Measurements from ENCODE around the gene SPEG. TPM values are rescaled to one million over a fixed set of nuclear protein-coding genes. Genes with fewer than 3 reads are reported as not detected.

SPEG gene
- total and polyA plus RNA-seq, 2 donors = 1.3 to 19.8 TPM

- Histone ChIP-seq H3K4me1 (ENCODE audit: control insufficient read depth in 2 of 2, insufficient read depth in 2 of 2, low read length in 2 of 2) (peaks cover 9 to 39% of the 10 kb centered on the region in 2 donors), H3K36me3 (ENCODE audit: control insufficient read depth in 2 of 2, insufficient read depth in 2 of 2, low read length in 1 of 2) (no peaks in the 10 kb centered on the region), H3K27me3 (ENCODE audit: control insufficient read depth in 2 of 2, insufficient read depth in 1 of 2, low read length in 1 of 2) (peaks cover 34 to 59% of the 10 kb centered on the region in 2 donors), H3K4me3 (ENCODE audit: low read length in 2 of 2) (peak overlapping the region; percentile 56 to 74), H3K27ac (ENCODE audit: low read depth in 1 of 2, low read length in 1 of 2) (peak overlapping the region; percentile 36 to 45), H3K9me3 (ENCODE audit: control insufficient read depth in 2 of 2, insufficient read depth in 1 of 2, low read length in 1 of 2) (peaks cover 0 to 16% of the 10 kb centered on the region in 2 donors)
- WGBS = 4% methylated on average over 59 of the region's 59 CpGs
- DNase-seq (ENCODE audit: low read depth in 6 of 9, low spot score in 9 of 9) = peak in 1 of 9 donors; percentile 15
Observed at GRCh38 chr2:219497495-219498279, 63.0 kb downstream of the SPEG start.

GRCh38 chr2:219498280-219499057 is 63.8 kb downstream of the SPEG start, which contains the start of gene GMPPA:
GMPPA (plus strand) TSS chr2:219498891; CDS start chr2:219499976, 1,085 bp downstream.
- peak within 1 kb of the TSS; percentile 45 to 47 for H3K27ac ChIP-seq (ENCODE audit: low read depth in 1 of 2, low read length in 1 of 2)
- peaks cover 34 to 51% of the 10 kb centered on the region in 2 donors for H3K27me3 ChIP-seq (ENCODE audit: control insufficient read depth in 2 of 2, insufficient read depth in 1 of 2, low read length in 1 of 2)
- H3K36me3 ChIP-seq (ENCODE audit: control insufficient read depth in 2 of 2, insufficient read depth in 2 of 2, low read length in 1 of 2) = no peaks in the 10 kb centered on the region
- DNase-seq (ENCODE audit: low read depth in 6 of 9, low spot score in 9 of 9) = peak; percentile 90 to 98 (median 97)
- peak within 1 kb of the TSS; percentile 56 to 74 for H3K4me3 ChIP-seq (ENCODE audit: low read length in 2 of 2)
- H3K4me1 ChIP-seq (ENCODE audit: control insufficient read depth in 2 of 2, insufficient read depth in 2 of 2, low read length in 2 of 2) = peaks cover 9 to 39% of the 10 kb centered on the region in 2 donors
- H3K9me3 ChIP-seq (ENCODE audit: control insufficient read depth in 2 of 2, insufficient read depth in 1 of 2, low read length in 1 of 2) = peaks cover 0 to 16% of the 10 kb centered on the region in 2 donors
- 1% methylated on average over 49 of the region's 49 CpGs for WGBS

GRCh38 chr2:219499058-219499307 is 64.3 kb downstream of the SPEG start:
- peak overlapping the region in 1 of 2 donors; percentile 47 for H3K27ac ChIP-seq (ENCODE audit: low read depth in 1 of 2, low read length in 1 of 2)
- peak overlapping the region; percentile 56 to 74 for H3K4me3 ChIP-seq (ENCODE audit: low read length in 2 of 2)
- peaks cover 0 to 2% of the 10 kb centered on the region in 2 donors for H3K36me3 ChIP-seq (ENCODE audit: control insufficient read depth in 2 of 2, insufficient read depth in 2 of 2, low read length in 1 of 2)
- peaks cover 0 to 16% of the 10 kb centered on the region in 2 donors for H3K9me3 ChIP-seq (ENCODE audit: control insufficient read depth in 2 of 2, insufficient read depth in 1 of 2, low read length in 1 of 2)
- H3K27me3 ChIP-seq (ENCODE audit: control insufficient read depth in 2 of 2, insufficient read depth in 1 of 2, low read length in 1 of 2) = peaks cover 34 to 46% of the 10 kb centered on the region in 2 donors
- WGBS = under 1% methylated on average over 3 of the region's 3 CpGs
- DNase-seq (ENCODE audit: low read depth in 6 of 9, low spot score in 9 of 9) = no peak
- H3K4me1 ChIP-seq (ENCODE audit: control insufficient read depth in 2 of 2, insufficient read depth in 2 of 2, low read length in 2 of 2) = peaks cover 9 to 39% of the 10 kb centered on the region in 2 donors

- no peak overlapping the region for H3K27ac ChIP-seq (ENCODE audit: low read depth in 1 of 2, low read length in 1 of 2)
- WGBS = 94% methylated on average over 1 of the region's 1 CpG
- H3K9me3 ChIP-seq (ENCODE audit: control insufficient read depth in 2 of 2, insufficient read depth in 1 of 2, low read length in 1 of 2) = peaks cover 0 to 16% of the 10 kb centered on the region in 2 donors
- peaks cover 34 to 41% of the 10 kb centered on the region in 2 donors for H3K27me3 ChIP-seq (ENCODE audit: control insufficient read depth in 2 of 2, insufficient read depth in 1 of 2, low read length in 1 of 2)
- DNase-seq (ENCODE audit: low read depth in 6 of 9, low spot score in 9 of 9) = no peak
- H3K4me1 ChIP-seq (ENCODE audit: control insufficient read depth in 2 of 2, insufficient read depth in 2 of 2, low read length in 2 of 2) = peaks cover 9 to 39% of the 10 kb centered on the region in 2 donors
- H3K4me3 ChIP-seq (ENCODE audit: low read length in 2 of 2) = peak overlapping the region in 1 of 2 donors; percentile 74
- peaks cover 0 to 3% of the 10 kb centered on the region in 2 donors for H3K36me3 ChIP-seq (ENCODE audit: control insufficient read depth in 2 of 2, insufficient read depth in 2 of 2, low read length in 1 of 2)
Observed at GRCh38 chr2:219499555-219499954, 64.9 kb downstream of the SPEG start.

- Histone ChIP-seq H3K27me3 (ENCODE audit: control insufficient read depth in 2 of 2, insufficient read depth in 1 of 2, low read length in 1 of 2) (peaks cover 30 to 35% of the 10 kb centered on the region in 2 donors), H3K27ac (ENCODE audit: low read depth in 1 of 2, low read length in 1 of 2) (no peak overlapping the region), H3K9me3 (ENCODE audit: control insufficient read depth in 2 of 2, insufficient read depth in 1 of 2, low read length in 1 of 2) (peaks cover 0 to 16% of the 10 kb centered on the region in 2 donors), H3K4me3 (ENCODE audit: low read length in 2 of 2) (no peak overlapping the region), H3K36me3 (ENCODE audit: control insufficient read depth in 2 of 2, insufficient read depth in 2 of 2, low read length in 1 of 2) (peaks cover under 1 to 3% of the 10 kb centered on the region in 2 donors), H3K4me1 (ENCODE audit: control insufficient read depth in 2 of 2, insufficient read depth in 2 of 2, low read length in 2 of 2) (peaks cover 9 to 39% of the 10 kb centered on the region in 2 donors)
- DNase-seq (ENCODE audit: low read depth in 6 of 9, low spot score in 9 of 9) = no peak
- WGBS = 97% methylated on average over 2 of the region's 2 CpGs
Observed at GRCh38 chr2:219500135-219500534, 65.5 kb downstream of the SPEG start.

GRCh38 chr2:219501849-219502248 is 67.2 kb downstream of the SPEG start:
- no peak for DNase-seq (ENCODE audit: low read depth in 6 of 9, low spot score in 9 of 9)
- Histone ChIP-seq H3K36me3 (ENCODE audit: control insufficient read depth in 2 of 2, insufficient read depth in 2 of 2, low read length in 1 of 2) (peaks cover 3 to 17% of the 10 kb centered on the region in 2 donors), H3K9me3 (ENCODE audit: control insufficient read depth in 2 of 2, insufficient read depth in 1 of 2, low read length in 1 of 2) (peaks cover 0 to 16% of the 10 kb centered on the region in 2 donors), H3K4me3 (ENCODE audit: low read length in 2 of 2) (no peak overlapping the region), H3K27me3 (ENCODE audit: control insufficient read depth in 2 of 2, insufficient read depth in 1 of 2, low read length in 1 of 2) (peaks cover 14 to 18% of the 10 kb centered on the region in 2 donors), H3K27ac (ENCODE audit: low read depth in 1 of 2, low read length in 1 of 2) (no peak overlapping the region), H3K4me1 (ENCODE audit: control insufficient read depth in 2 of 2, insufficient read depth in 2 of 2, low read length in 2 of 2) (peaks cover 9 to 26% of the 10 kb centered on the region in 2 donors)
- WGBS = 96% methylated on average over 14 of the region's 14 CpGs

- Histone ChIP-seq H3K4me1 (ENCODE audit: control insufficient read depth in 2 of 2, insufficient read depth in 2 of 2, low read length in 2 of 2) (peaks cover 6 to 23% of the 10 kb centered on the region in 2 donors), H3K27me3 (ENCODE audit: control insufficient read depth in 2 of 2, insufficient read depth in 1 of 2, low read length in 1 of 2) (peaks cover 6 to 10% of the 10 kb centered on the region in 2 donors), H3K36me3 (ENCODE audit: control insufficient read depth in 2 of 2, insufficient read depth in 2 of 2, low read length in 1 of 2) (peaks cover 3 to 23% of the 10 kb centered on the region in 2 donors), H3K9me3 (ENCODE audit: control insufficient read depth in 2 of 2, insufficient read depth in 1 of 2, low read length in 1 of 2) (peaks cover 0 to 10% of the 10 kb centered on the region in 2 donors), H3K4me3 (ENCODE audit: low read length in 2 of 2) (no peak overlapping the region), H3K27ac (ENCODE audit: low read depth in 1 of 2, low read length in 1 of 2) (no peak overlapping the region)
- no peak for DNase-seq (ENCODE audit: low read depth in 6 of 9, low spot score in 9 of 9)
Observed at GRCh38 chr2:219502618-219503017, 68.0 kb downstream of the SPEG start.

- no peak overlapping the region for H3K4me3 ChIP-seq (ENCODE audit: low read length in 2 of 2)
- H3K4me1 ChIP-seq (ENCODE audit: control insufficient read depth in 2 of 2, insufficient read depth in 2 of 2, low read length in 2 of 2) = peaks cover 0 to 16% of the 10 kb centered on the region in 2 donors
- peaks cover 1 to 6% of the 10 kb centered on the region in 2 donors for H3K9me3 ChIP-seq (ENCODE audit: control insufficient read depth in 2 of 2, insufficient read depth in 1 of 2, low read length in 1 of 2)
- H3K27ac ChIP-seq (ENCODE audit: low read depth in 1 of 2, low read length in 1 of 2) = no peak overlapping the region
- peaks cover 3 to 23% of the 10 kb centered on the region in 2 donors for H3K36me3 ChIP-seq (ENCODE audit: control insufficient read depth in 2 of 2, insufficient read depth in 2 of 2, low read length in 1 of 2)
- no peak for DNase-seq (ENCODE audit: low read depth in 6 of 9, low spot score in 9 of 9)
- H3K27me3 ChIP-seq (ENCODE audit: control insufficient read depth in 2 of 2, insufficient read depth in 1 of 2, low read length in 1 of 2) = peaks cover 8 to 27% of the 10 kb centered on the region in 2 donors
- 96% methylated on average over 9 of the region's 9 CpGs for WGBS
Observed at GRCh38 chr2:219505585-219505984, 70.9 kb downstream of the SPEG start.
